Endothelial cell (in vitro differentiated cells): Measurements from ENCODE around the gene PDE4D. TPM values are rescaled to one million over a fixed set of nuclear protein-coding genes. Genes with fewer than 3 reads are reported as not detected.

ENCODE experiments used
- DNase-seq: peaks from one replicate; pipeline ENCODE4 v3.0.0; 2021; ENCODE audit warnings: low spot score
- H3K27ac Mint-ChIP-seq: one replicate; pipeline ENCODE4 v1.8.0; 2021; ENCODE audit warnings: mixed read lengths, inconsistent platforms; ENCODE audit not compliant: unreplicated experiment
- H3K27me3 Mint-ChIP-seq: one replicate; pipeline ENCODE4 v1.8.0; 2021; ENCODE audit warnings: mild to moderate bottlenecking, moderate library complexity, mixed read lengths, inconsistent platforms; ENCODE audit not compliant: unreplicated experiment
- H3K36me3 Mint-ChIP-seq: one replicate; pipeline ENCODE4 v1.8.0; 2021; ENCODE audit warnings: mild to moderate bottlenecking, low read depth, mixed read lengths, inconsistent platforms; ENCODE audit not compliant: unreplicated experiment
- H3K4me1 Mint-ChIP-seq: one replicate; pipeline ENCODE4 v1.8.0; 2021; ENCODE audit warnings: mild to moderate bottlenecking, mixed read lengths, inconsistent platforms; ENCODE audit not compliant: unreplicated experiment
- H3K4me3 Mint-ChIP-seq: one replicate; pipeline ENCODE4 v1.8.0; 2021; ENCODE audit warnings: mild to moderate bottlenecking, mixed read lengths, inconsistent platforms; ENCODE audit not compliant: unreplicated experiment
- H3K9me3 Mint-ChIP-seq: one replicate; pipeline ENCODE4 v1.8.0; 2021; ENCODE audit warnings: mixed read lengths, inconsistent platforms; ENCODE audit not compliant: unreplicated experiment
- total RNA-seq: library from RNA; stranded (reverse); fragmentation: NEBNext Ultra II Directional; extraction: Animal tissue kit (Norgen Biotek cat#: 25700); gene quantifications from one replicate; pipeline ENCODE4 v1.2.1, GENCODE V29; 2021; ENCODE audit not compliant: unreplicated experiment
- TF ChIP-seq, protein P1 (sequence below): fragments of 200-600 bp; sonication (generic); IDR thresholded peaks from one replicate; pipeline ENCODE4 v1.5.0; 2021; ENCODE audit warnings: antibody characterized with exemption; ENCODE audit not compliant: unreplicated experiment

The PDE4D gene
- total RNA-seq, 1 donor from 2014 or later: 9.4 TPM

DNA sequence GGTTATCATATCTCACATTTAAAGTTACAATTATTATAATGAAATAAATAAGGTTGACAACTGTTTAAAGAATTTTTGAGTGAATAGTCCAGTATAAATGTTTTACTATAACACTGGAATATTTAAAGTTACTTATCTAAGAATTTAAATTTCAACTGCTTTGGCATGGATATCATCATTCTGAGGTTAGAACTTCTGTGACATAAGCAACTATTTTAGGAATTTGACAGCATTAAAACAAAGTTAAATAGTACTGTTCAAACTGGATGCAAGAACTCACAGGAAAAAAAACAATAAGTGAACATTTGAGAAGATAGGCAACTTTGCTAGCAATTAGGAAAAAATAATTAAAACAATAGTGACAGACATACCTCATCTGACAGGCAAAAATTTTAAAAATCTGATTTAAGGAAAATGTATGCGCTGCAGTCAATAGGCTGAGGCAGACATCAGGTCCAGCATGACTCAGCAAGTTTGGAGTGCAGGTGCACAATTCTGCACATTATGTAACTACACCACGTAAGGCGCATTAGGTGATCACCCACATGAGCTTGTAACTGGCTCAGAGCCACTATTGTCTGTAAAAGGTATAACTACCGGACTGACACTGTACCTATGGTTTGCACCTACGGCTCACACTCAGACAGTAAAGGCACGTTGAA lies 180.6 kb downstream of the PDE4D start:
- no peak overlapping the region for H3K27ac Mint-ChIP-seq
- H3K9me3 Mint-ChIP-seq: no peaks in the 10 kb centered on the region
- H3K4me3 Mint-ChIP-seq: no peak overlapping the region
- peaks cover 3% of the 10 kb centered on the region for H3K27me3 Mint-ChIP-seq
- H3K36me3 Mint-ChIP-seq: peaks cover 9% of the 10 kb centered on the region
- peaks cover 3% of the 10 kb centered on the region for H3K4me1 Mint-ChIP-seq
- DNase-seq: no peak
- TF ChIP-seq, protein P1, sequence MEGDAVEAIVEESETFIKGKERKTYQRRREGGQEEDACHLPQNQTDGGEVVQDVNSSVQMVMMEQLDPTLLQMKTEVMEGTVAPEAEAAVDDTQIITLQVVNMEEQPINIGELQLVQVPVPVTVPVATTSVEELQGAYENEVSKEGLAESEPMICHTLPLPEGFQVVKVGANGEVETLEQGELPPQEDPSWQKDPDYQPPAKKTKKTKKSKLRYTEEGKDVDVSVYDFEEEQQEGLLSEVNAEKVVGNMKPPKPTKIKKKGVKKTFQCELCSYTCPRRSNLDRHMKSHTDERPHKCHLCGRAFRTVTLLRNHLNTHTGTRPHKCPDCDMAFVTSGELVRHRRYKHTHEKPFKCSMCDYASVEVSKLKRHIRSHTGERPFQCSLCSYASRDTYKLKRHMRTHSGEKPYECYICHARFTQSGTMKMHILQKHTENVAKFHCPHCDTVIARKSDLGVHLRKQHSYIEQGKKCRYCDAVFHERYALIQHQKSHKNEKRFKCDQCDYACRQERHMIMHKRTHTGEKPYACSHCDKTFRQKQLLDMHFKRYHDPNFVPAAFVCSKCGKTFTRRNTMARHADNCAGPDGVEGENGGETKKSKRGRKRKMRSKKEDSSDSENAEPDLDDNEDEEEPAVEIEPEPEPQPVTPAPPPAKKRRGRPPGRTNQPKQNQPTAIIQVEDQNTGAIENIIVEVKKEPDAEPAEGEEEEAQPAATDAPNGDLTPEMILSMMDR: no peak

- TF ChIP-seq, protein P1: no peak
- no peaks in the 10 kb centered on the region for H3K9me3 Mint-ChIP-seq
- peaks cover 9% of the 10 kb centered on the region for H3K36me3 Mint-ChIP-seq
- H3K4me1 Mint-ChIP-seq: peaks cover 3% of the 10 kb centered on the region
- no peak for DNase-seq
- no peak overlapping the region for H3K4me3 Mint-ChIP-seq
- no peak overlapping the region for H3K27ac Mint-ChIP-seq
- H3K27me3 Mint-ChIP-seq: peaks cover 3% of the 10 kb centered on the region
Observed at GRCh38 chr5:59711310-59711709, 182.2 kb downstream of the PDE4D start.

- Mint-ChIP-seq H3K27me3 (peaks cover 3% of the 10 kb centered on the region), H3K27ac (no peak overlapping the region), H3K9me3 (no peaks in the 10 kb centered on the region), H3K36me3 (peaks cover 4% of the 10 kb centered on the region), H3K4me3 (no peak overlapping the region), H3K4me1 (peaks cover 3% of the 10 kb centered on the region)
- TF ChIP-seq, protein P1: no peak
- DNase-seq: no peak
Observed at GRCh38 chr5:59709846-59710245, 183.7 kb downstream of the PDE4D start.

GRCh38 chr5:59709346-59709821 lies 184.1 kb downstream of the PDE4D start:
- TF ChIP-seq, protein P1: no peak
- DNase-seq: no peak
- H3K9me3 Mint-ChIP-seq: no peaks in the 10 kb centered on the region
- peaks cover 3% of the 10 kb centered on the region for H3K27me3 Mint-ChIP-seq
- H3K36me3 Mint-ChIP-seq: peaks cover 4% of the 10 kb centered on the region
- H3K27ac Mint-ChIP-seq: no peak overlapping the region
- H3K4me3 Mint-ChIP-seq: no peak overlapping the region
- H3K4me1 Mint-ChIP-seq: peaks cover 3% of the 10 kb centered on the region

- Mint-ChIP-seq H3K36me3 (no peaks in the 10 kb centered on the region), H3K27me3 (no peaks in the 10 kb centered on the region), H3K27ac (no peak overlapping the region), H3K9me3 (no peaks in the 10 kb centered on the region), H3K4me3 (no peak overlapping the region), H3K4me1 (peaks cover 3% of the 10 kb centered on the region)
- DNase-seq: no peak
- TF ChIP-seq, protein P1: no peak
Observed at GRCh38 chr5:59704936-59705335, 188.6 kb downstream of the PDE4D start.
